Erythroblast (primary cell): ENCODE results near the gene TBC1D16.

Experiments used
- DNase-seq, 2 experiments: peaks; one replicate each; lab custom pipeline; 2025; lab: John Stamatoyannopoulos, UW
- GATA1 ChIP-seq: IDR thresholded peaks from 2 replicates; pipeline ENCODE4 v1.6.1; 2011; ENCODE audit warnings: low read depth, mild to moderate bottlenecking, control low read depth, low read length, moderate library complexity
- POLR2A ChIP-seq: IDR thresholded peaks from 2 replicates; pipeline ENCODE4 v1.6.1; 2011; ENCODE audit warnings: mild to moderate bottlenecking, low read length

TBC1D16 gene

GRCh38 chr17:80026359-80027042, 9.2 kb downstream of the TBC1D16 start:
- DNase-seq, result no peak
- no peak for TF ChIP-seq GATA1
- no peak for TF ChIP-seq POLR2A

DNA sequence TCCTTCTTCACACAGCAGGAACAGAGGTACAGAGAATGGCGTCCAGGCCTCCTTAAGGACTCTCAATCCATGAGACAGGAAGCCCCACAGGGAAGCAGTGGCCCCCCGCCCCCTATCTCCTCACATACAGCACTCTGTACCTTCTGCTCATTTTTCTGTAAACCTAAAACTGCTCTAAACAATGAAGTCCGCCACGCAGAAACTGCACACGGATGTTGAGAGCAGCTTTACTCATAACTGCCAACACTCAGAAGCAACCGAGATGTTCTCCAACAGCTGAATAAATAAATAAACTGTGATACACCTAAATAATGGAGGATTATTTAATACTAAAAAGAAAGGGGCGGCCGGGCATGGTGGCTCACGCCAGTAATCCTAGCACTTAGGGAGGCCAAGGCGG, 9.9 kb downstream of the TBC1D16 start:
- DNase-seq, result no peak
- no peak for TF ChIP-seq POLR2A
- no peak for TF ChIP-seq GATA1

DNA sequence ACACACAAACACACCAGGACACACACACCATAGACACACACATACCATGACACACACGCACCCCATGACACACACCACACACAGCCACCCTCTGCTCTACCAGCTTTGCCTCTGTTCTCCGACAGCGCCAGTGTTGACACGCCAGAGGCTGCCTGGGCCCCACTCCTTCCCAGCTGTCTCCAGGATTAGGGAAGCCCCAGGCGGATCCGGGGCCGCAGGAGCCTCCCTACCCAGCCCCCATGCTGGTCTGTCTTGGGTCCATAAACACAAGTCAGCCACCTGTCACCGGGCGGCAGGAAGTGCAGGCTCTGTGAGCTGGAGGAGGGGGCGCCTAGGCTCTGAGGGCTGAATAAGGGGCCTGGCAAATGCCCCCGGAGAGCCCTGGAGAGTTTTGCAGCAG, 10.5 kb downstream of the TBC1D16 start:
- no peak for DNase-seq
- TF ChIP-seq POLR2A, result no peak
- no peak for TF ChIP-seq GATA1

DNA sequence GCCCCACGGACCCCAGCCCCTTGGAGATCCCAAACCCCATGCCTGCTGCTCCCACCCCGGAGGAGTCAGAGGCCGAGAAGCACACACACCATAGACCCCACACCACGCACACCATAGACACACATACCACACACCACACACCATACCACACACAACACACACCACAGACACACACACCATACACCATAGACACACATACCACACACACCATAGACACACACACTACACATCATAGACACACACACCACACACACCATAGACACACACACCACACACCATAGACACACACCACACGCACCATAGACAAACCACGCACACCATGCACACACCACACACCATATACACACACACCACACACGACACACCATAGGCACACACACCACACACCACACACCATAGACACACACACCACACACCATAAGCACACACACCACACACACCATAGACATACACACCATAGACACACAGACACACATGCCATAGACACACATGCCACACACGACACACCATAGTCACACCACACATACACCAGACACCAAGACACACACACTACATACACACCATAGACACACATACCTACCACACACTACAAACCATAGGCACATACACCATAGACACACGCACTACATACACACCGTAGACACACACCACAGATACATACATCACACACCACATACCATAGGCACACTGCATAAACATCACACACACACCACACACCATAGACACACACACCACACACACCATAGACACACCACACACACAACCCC, 11.3 kb downstream of the TBC1D16 start:
- TF ChIP-seq GATA1, result no peak
- no peak for TF ChIP-seq POLR2A
- DNase-seq, result peak; percentile 13 to 34

GRCh38 chr17:80023481-80024205, 12.0 kb downstream of the TBC1D16 start:
- no peak for TF ChIP-seq POLR2A
- TF ChIP-seq GATA1, result no peak
- DNase-seq, result no peak

- TF ChIP-seq POLR2A, result no peak
- no peak for TF ChIP-seq GATA1
These were observed 14.1 kb downstream of the TBC1D16 start for GRCh38 chr17:80021600-80021999.

DNA sequence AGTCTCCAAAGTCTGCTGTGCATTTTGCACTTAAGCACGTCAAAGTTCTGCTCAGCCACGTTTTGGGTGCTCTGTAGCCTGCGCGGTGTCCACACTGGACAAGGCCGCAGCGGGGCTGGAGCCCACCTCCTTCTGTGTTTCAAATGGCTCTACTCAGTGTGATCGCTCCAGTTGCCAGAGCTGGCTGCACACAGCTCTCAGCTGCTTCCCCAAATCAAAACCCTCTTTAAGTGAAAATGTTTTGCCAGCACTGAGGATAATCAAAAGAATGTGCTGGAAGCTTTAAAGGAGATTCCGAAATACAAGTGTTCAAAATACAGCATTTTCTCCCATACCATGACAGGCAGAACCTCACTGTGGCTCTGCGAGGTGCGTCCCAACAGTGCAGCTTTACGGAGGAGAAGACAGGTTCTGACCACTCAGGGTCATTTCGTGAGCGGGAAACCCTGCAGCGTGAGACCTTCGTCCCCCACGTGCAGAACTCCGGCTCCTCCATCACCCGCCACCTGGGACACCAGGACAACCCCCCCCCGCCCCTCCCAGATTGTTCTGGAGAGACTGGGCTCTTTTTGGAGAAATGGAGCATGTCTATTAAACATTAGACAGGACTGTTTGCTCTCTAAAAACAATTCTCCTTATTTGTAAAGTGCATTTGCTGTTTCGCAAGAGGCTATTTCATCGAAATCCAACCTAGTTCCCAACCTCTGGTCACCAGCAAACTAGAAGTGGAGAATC, 16.6 kb downstream of the TBC1D16 start:
- DNase-seq, result no peak
- TF ChIP-seq POLR2A (no peak), GATA1 (no peak)

More at GRCh38 chr17:80021600-80021999, 14.1 kb downstream of the TBC1D16 start:
- DNase-seq, result no peak

GRCh38 chr17:80017226-80018010, 18.3 kb downstream of the TBC1D16 start:
- TF ChIP-seq GATA1 (no peak), POLR2A (no peak)

GRCh38 chr17:80012765-80013741, 22.6 kb downstream of the TBC1D16 start:
- TF ChIP-seq POLR2A (no peak), GATA1 (no peak)

More at GRCh38 chr17:80017226-80018010, 18.3 kb downstream of the TBC1D16 start:
- no peak for DNase-seq

GRCh38 chr17:80011989-80012555, 23.6 kb downstream of the TBC1D16 start:
- DNase-seq, result no peak
- no peak for TF ChIP-seq POLR2A
- TF ChIP-seq GATA1, result no peak

More at GRCh38 chr17:80012765-80013741, 22.6 kb downstream of the TBC1D16 start:
- DNase-seq, result no peak

GRCh38 chr17:80010283-80010858, 25.3 kb downstream of the TBC1D16 start:
- no peak for DNase-seq
- TF ChIP-seq POLR2A (no peak), GATA1 (no peak)
